NCI-H1105 (cell line): ENCODE data around the gene OGFRL1.

Experiments used
- DNase-seq: peaks from one replicate; lab custom pipeline; 2025; lab: John Stamatoyannopoulos, UW

The OGFRL1 gene

GRCh38 chr6:71287038-71287437 is 1.6 kb upstream of the OGFRL1 start:
- DNase-seq = no peak

GRCh38 chr6:71287926-71288227 is 734 bp upstream of the OGFRL1 start:
- DNase-seq = no peak

GRCh38 chr6:71289039-71289801 is 609 bp downstream of the OGFRL1 start:
- peak; percentile 16 for DNase-seq

- no peak for DNase-seq
These were observed 1.2 kb downstream of the OGFRL1 start for GRCh38 chr6:71289802-71290175.

GRCh38 chr6:71290611-71291010 is 2.0 kb downstream of the OGFRL1 start:
- DNase-seq = no peak

- DNase-seq = no peak
These were observed 3.4 kb downstream of the OGFRL1 start for GRCh38 chr6:71292001-71292400.

DNA sequence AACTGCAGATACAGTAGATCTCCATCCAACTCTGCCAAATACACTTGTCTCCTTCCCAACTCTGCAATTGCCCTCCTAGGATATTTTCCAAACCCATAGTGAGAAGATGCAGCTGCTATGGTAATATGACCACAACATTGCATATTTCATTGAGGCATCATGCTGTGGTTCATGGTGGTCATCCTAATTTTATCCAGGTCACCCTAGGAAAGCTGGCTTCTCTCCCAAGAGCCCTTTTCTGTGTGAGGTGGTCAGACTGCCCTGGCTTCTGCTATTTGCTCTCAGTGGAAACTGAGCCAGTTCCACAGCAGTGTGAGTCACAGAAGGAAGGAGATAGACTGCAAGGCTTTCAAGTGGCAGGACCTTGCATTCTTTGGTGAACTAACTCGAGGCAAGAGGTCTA is 5.5 kb downstream of the OGFRL1 start:
- no peak for DNase-seq

DNA sequence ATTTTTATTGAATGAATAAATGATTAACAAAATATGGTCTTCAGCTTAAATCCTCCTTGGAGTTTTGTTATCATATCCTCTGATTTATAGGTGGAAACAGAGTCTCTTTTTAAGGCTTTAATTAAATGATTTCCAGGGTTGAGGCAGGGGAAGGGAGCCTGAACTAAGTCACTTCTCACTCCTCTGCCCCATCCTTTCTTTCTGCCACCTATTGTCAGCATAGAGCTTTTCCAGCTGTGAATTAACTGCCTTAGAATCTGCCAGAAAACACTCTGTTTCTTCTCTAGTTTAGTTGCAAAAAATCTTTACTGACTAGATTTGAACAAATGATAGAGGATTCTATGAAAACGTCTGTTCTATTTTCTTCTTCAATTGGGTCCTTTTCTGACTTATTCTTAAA is 9.8 kb downstream of the OGFRL1 start:
- no peak for DNase-seq

GRCh38 chr6:71299541-71300470 is 11.2 kb downstream of the OGFRL1 start:
- no peak for DNase-seq

GRCh38 chr6:71300561-71301168 is 12.1 kb downstream of the OGFRL1 start:
- DNase-seq = no peak

DNA sequence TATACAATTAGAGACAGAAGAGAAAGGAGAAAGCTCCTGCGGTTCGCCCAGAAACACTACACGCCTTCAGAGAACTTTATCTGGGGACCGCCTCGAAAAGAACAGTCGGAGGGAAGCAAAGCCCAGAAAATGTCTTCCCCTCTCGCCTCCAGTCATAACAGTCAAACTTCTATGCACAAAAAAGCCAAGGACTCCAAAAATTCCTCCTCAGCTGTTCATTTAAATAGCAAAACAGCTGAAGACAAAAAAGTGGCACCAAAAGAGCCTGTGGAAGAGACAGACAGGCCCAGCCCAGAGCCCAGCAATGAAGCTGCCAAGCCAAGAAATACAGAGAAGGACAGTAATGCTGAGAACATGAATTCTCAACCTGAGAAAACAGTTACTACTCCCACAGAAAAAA is 12.9 kb downstream of the OGFRL1 start:
- DNase-seq = no peak

DNA sequence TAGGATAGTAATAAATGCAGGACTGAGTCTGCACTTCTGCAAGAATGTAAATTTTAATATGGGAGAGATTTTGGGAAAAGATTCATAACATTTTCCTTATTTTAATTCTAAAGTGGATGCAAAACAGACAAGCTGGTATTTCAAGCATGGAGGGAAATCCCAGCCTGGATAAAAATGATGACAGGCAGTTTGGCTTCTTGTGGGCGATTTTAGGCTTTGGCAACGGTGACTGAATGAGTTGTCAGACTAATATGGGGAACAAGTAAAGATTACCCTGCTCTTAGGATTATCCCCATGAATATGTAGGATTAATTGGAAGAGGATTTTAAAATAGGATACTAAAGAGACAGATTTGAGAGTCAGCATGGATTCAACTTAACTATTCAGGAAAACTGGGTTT is 21.0 kb downstream of the OGFRL1 start:
- DNase-seq = no peak

- no peak for DNase-seq
These were observed 21.6 kb downstream of the OGFRL1 start for GRCh38 chr6:71310261-71310660.

DNA sequence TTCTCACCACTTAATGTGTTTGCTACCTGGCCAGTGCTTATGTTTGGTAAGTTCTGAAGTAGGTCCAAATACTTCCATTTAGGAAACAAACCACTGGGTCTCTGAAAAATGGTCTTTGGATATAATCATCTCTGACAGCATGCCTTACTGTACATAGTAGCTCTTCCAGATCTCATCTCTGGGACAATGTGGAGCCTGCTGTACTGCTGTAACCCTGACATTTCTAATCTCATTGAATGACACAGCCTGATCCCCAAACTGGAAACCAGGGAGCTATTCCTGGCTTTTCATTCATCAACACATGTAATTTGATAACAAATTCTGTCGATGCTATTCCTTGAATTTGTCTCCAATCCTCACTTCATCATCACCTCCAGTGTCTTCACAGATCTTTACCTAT is 23.5 kb downstream of the OGFRL1 start:
- no peak for DNase-seq

- no peak for DNase-seq
These were observed 28.8 kb downstream of the OGFRL1 start for GRCh38 chr6:71317441-71317840.

DNA sequence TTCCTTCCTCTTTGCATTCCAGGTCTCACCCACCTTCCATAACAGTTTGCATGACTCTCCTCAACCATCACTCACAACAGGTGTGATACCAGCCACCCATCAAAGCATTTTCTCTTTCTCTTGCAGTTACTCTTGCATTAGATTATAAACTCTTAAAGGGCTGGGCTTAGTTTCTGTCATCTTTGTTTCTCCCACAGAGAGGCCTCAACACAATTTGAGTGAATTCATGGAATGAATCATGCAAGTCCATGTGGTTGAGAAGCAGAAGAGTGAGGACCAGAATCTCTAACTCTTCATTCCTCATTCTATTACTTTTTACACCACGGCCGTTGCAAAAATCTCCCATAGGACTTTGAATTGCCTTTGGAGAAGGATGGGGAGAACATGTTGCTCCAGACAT is 31.4 kb downstream of the OGFRL1 start:
- no peak for DNase-seq

DNA sequence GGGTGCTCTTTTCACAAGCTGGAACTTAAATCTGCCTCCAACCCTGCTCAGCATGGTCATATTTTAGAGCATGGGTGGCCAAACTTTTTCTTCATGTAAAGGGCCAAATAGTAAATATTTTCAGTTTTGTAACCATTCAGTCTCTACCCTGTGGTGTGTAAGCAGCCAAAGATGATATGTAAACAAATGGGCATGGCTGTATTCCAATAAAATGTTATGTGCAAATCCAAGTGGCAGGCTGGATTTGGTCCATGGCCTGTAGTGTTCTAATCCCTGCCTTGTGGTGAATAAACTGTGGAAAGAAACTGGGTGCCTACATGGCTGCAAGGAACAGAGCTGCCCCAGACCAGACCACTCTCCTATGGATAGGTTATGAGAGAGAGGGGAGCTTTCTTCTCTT is 32.7 kb downstream of the OGFRL1 start:
- DNase-seq = no peak

- DNase-seq = no peak
These were observed 35.7 kb downstream of the OGFRL1 start for GRCh38 chr6:71324194-71324785.

DNA sequence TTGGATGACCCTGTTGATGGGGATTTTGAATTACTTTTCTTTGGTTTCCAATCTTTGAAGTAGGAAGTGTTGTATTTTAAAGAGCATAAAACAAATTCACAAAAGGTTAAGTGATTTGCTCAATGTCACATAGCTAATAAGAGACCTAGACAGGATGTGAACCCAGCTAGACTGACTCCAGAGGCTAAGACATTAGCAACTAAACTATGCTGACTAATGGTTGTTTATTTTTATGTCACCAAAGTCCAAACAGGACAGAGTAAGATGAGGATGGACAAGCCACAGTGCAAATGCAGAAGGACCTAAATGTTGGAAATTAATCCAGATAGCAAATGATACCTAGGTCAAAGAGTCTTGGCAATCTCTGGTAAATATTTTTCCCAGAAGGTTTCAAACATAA is 38.0 kb downstream of the OGFRL1 start:
- no peak for DNase-seq

DNA sequence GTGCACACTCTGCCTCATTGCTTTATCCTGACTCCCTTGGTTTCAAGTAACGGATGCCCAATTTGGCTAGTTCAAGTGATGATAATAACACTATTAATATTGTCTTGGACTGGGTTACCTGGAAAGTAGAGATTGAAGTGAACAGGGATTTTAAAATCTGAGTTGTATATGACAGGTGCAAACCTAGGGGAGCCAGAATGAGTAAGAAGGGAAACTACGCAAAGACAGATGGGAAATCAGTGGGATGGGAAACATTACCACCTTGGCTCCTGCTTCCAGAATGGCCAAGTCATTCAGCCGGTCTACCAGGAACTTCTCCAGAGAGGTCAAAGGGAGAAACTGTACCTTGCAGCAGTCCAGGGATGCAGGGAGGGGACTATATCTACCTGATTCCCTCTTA is 41.9 kb downstream of the OGFRL1 start:
- no peak for DNase-seq

- no peak for DNase-seq
These were observed 43.4 kb downstream of the OGFRL1 start for GRCh38 chr6:71332012-71332411.

GRCh38 chr6:71333050-71333449 is 44.4 kb downstream of the OGFRL1 start:
- DNase-seq = no peak

GRCh38 chr6:71333697-71334096 is 45.1 kb downstream of the OGFRL1 start:
- no peak for DNase-seq
